Ovary (tissue), 9 donors: ENCODE data around the gene SV2C. TPM values are rescaled to one million over a fixed set of nuclear protein-coding genes. Genes with fewer than 3 reads are reported as not detected.

Experiments
- DNase-seq, 5 donors: peaks; one replicate each; pipeline ENCODE4 v3.0.0-alpha.2; 2019 to 2020
- H3K27ac ChIP-seq, 2 donors: fragments of 200-600 bp; one replicate each; pipeline versions ENCODE4 v1.5.1 to v1.8.0; 2019 to 2022
- H3K27me3 ChIP-seq: fragments of 200-600 bp; one replicate; pipeline ENCODE4 v1.8.0; 2022
- H3K36me3 ChIP-seq: fragments of 200-600 bp; sonication (generic); one replicate; pipeline ENCODE4 v1.5.1; 2019
- H3K4me1 ChIP-seq: one replicate; pipeline ENCODE4 v1.8.1; 2013; ENCODE audit warnings: mild to moderate bottlenecking, moderate library complexity; ENCODE audit not compliant: insufficient read depth
- H3K4me3 ChIP-seq: fragments of 200-600 bp; sonication (generic); one replicate; pipeline ENCODE4 v1.5.1; 2017
- H3K9me3 ChIP-seq, 2 donors: fragments of 200-600 bp in 1 of 2; sonication (generic) in 1 of 2; one replicate each; pipeline versions ENCODE4 v1.5.1 to v1.8.1; 2013 to 2019; ENCODE audit warnings: mild to moderate bottlenecking in 1 of 2, moderate library complexity in 1 of 2
- EP300 ChIP-seq: sonication (generic); formaldehyde crosslinking; IDR thresholded peaks from one replicate; pipeline ENCODE4 v1.6.1; 2017; ENCODE audit warnings: antibody characterized with exemption
- POLR2A ChIP-seq: fragments of 450-650 bp; IDR thresholded peaks from one replicate; pipeline ENCODE4 v1.6.1; 2017; ENCODE audit warnings: antibody characterized with exemption, mild to moderate bottlenecking, moderate library complexity
- WGBS, 3 donors: extraction: QIAGEN DNeasy Blood & Tissue Kit in 1 of 3; methylation state at CpG; one replicate each; pipeline versions ENCODE4 v1.1.5 to v1.1.7; 2013 to 2017; 5-methylcytosine and 5-hydroxymethylcytosine counted together
- intact Hi-C, 4 donors: fragments of 100-400 bp; cut with DNase I; formaldehyde crosslinking; loops; one replicate each; pipeline versions ENCODE4 v1.11.0 to v1.15.1; 2022 to 2023
- polyA plus RNA-seq, 2 donors: library from polyadenylated mRNA; stranded (reverse); fragments of 200-250 nt in 1 of 2; fragments of 350-450 nt in 1 of 2; fragmentation: Illumina TruSeq in 1 of 2; extraction: RNeasy Lipid Tissue Mini Kit (QIAGEN cat#74804) in 1 of 2; gene quantifications; one replicate each; pipeline ENCODE4 v1.2.3, GENCODE V29; 2013 to 2014
- total RNA-seq, 7 donors: library from RNA; depleted of rRNA in 2 of 7; stranded (reverse); fragments of >200 nt in 2 of 7; fragmentation: NEBNext Ultra II Directional in 3 of 7; extraction: Animal tissue kit (Norgen Biotek cat#: 25700) in 3 of 7; gene quantifications; one replicate each; pipeline versions ENCODE4 v1.1.0 to v1.2.4, GENCODE V29; 2016 to 2023
- TF ChIP-seq, protein P1 (sequence below), 3 donors: fragments of 450-650 bp in 2 of 3; fragments of 200-600 bp in 1 of 3; IDR thresholded peaks; one replicate each; pipeline versions ENCODE4 v1.5.1 to v1.8.0; 2016 to 2022; ENCODE audit warnings: antibody characterized with exemption in 3 of 3, mild to moderate bottlenecking in 1 of 3
- donor health status: DM: no; HTN: no; CAD: no; lungs with moderate emphysema.
- donor health status: DM: no; HTN: no; CAD: no.
- donor health status: Bipolar disorder and iron deficiency.
- donor health status: DM: yes; HTN: yes; CAD: no.
- donor health status: DM: no; HTN: no; CAD: no.
- donor health status: DM: yes; HTN: yes; CAD: no.

Gene SV2C
- total and polyA plus RNA-seq, 9 donors = 0.10 to 1.3 (median 0.51) TPM

DNA sequence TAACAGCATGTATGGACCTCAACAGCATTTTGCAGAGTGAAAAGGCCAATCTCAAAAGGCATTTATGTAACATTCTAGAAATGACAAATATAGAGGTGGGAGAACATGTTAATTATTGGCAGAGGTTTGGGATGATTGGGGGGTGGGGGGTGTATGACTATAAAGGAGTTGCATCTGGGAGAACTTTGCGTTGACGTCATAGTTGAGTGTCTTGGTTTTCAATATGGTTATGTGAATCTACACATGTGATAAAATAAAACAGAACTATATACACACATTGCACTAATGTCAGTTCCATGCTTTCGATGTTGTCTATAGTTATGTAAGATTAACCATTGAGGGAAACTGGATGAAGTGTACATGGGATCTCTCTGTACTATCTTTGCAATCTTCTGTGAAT, 139.1 kb downstream of the SV2C start:
- H3K27me3 ChIP-seq = no peaks in the 10 kb centered on the region
- intact Hi-C loops = no loop called here
- H3K4me3 ChIP-seq = no peak overlapping the region
- DNase-seq = no peak
- WGBS, 3 donors = 93 to 95% (median 93%) methylated on average over 3 of the region's 3 CpGs
- no peaks in the 10 kb centered on the region for H3K4me1 ChIP-seq
- TF ChIP-seq EP300 (no peak), POLR2A (no peak)
- TF ChIP-seq, protein P1, sequence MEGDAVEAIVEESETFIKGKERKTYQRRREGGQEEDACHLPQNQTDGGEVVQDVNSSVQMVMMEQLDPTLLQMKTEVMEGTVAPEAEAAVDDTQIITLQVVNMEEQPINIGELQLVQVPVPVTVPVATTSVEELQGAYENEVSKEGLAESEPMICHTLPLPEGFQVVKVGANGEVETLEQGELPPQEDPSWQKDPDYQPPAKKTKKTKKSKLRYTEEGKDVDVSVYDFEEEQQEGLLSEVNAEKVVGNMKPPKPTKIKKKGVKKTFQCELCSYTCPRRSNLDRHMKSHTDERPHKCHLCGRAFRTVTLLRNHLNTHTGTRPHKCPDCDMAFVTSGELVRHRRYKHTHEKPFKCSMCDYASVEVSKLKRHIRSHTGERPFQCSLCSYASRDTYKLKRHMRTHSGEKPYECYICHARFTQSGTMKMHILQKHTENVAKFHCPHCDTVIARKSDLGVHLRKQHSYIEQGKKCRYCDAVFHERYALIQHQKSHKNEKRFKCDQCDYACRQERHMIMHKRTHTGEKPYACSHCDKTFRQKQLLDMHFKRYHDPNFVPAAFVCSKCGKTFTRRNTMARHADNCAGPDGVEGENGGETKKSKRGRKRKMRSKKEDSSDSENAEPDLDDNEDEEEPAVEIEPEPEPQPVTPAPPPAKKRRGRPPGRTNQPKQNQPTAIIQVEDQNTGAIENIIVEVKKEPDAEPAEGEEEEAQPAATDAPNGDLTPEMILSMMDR (IDR thresholded peaks at IDR 0.05) = no peak
- H3K27ac ChIP-seq = no peak overlapping the region
- H3K9me3 ChIP-seq = no peaks in the 10 kb centered on the region
- no peaks in the 10 kb centered on the region for H3K36me3 ChIP-seq

GRCh38 chr5:76223696-76224095, 140.5 kb downstream of the SV2C start:
- intact Hi-C loops = no loop called here
- Histone ChIP-seq H3K9me3 (no peaks in the 10 kb centered on the region), H3K4me1 (no peaks in the 10 kb centered on the region), H3K27me3 (no peaks in the 10 kb centered on the region), H3K36me3 (no peaks in the 10 kb centered on the region), H3K4me3 (no peak overlapping the region), H3K27ac (no peak overlapping the region)
- DNase-seq = no peak
- TF ChIP-seq POLR2A (no peak), EP300 (no peak)
- TF ChIP-seq, protein P1 (IDR thresholded peaks at IDR 0.05) = no peak
- WGBS, 3 donors = 4 to 6% (median 5%) methylated on average over 2 of the region's 2 CpGs

DNA sequence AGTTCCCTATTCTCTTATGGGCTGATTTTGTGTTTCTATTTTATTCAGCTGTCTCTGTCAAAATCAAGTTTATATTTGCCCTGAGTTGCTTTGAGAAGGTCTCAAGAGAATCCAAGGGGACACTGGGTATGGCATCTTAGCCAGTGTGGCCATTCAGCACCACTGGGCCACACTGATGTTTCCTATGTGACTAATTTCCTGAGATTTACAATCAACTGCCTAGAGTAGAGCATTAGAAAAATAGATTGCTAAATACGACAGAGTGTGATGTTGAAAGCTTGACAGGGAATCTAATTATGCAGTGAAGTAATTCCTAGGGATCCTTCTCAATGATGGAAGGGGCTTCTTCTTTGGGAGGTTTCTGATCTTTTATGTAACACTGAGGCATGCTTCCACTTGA, 141.7 kb downstream of the SV2C start:
- 66 to 83% (median 69%) methylated on average over 1 of the region's 1 CpG for WGBS, 3 donors
- TF ChIP-seq POLR2A (no peak), EP300 (no peak)
- TF ChIP-seq, protein P1 (IDR thresholded peaks at IDR 0.05) = no peak
- H3K27ac ChIP-seq = no peak overlapping the region
- intact Hi-C loops = no loop called here
- no peaks in the 10 kb centered on the region for H3K36me3 ChIP-seq
- no peaks in the 10 kb centered on the region for H3K4me1 ChIP-seq
- H3K9me3 ChIP-seq = no peaks in the 10 kb centered on the region
- no peaks in the 10 kb centered on the region for H3K27me3 ChIP-seq
- H3K4me3 ChIP-seq = no peak overlapping the region
- no peak for DNase-seq

DNA sequence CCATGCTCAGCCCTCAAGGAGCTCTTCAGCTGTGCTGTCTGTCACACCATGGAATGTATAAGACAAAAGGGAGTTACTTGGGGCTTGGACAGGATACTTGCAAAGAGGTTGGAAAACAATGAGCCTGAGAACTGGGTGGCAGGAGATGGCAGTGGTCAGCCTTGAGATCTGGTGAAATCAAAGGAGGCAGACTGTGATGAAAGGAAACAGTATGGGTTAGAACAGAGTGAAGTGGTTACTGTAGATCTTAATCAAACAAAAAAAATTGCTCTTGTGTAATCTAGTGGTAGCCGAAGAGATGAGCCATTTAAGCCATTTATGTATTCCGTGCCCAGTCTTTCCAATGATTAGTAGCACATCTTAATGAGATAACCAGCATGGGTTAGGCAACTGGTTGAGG, 142.2 kb downstream of the SV2C start:
- TF ChIP-seq EP300 (no peak), POLR2A (no peak)
- TF ChIP-seq, protein P1 (IDR thresholded peaks at IDR 0.05) = no peak
- WGBS, 3 donors = 79 to 96% (median 91%) methylated on average over 2 of the region's 2 CpGs
- no peaks in the 10 kb centered on the region for H3K9me3 ChIP-seq
- no peaks in the 10 kb centered on the region for H3K4me1 ChIP-seq
- intact Hi-C loops = no loop called here
- no peaks in the 10 kb centered on the region for H3K27me3 ChIP-seq
- H3K27ac ChIP-seq = no peak overlapping the region
- no peaks in the 10 kb centered on the region for H3K36me3 ChIP-seq
- H3K4me3 ChIP-seq = no peak overlapping the region
- no peak for DNase-seq

DNA sequence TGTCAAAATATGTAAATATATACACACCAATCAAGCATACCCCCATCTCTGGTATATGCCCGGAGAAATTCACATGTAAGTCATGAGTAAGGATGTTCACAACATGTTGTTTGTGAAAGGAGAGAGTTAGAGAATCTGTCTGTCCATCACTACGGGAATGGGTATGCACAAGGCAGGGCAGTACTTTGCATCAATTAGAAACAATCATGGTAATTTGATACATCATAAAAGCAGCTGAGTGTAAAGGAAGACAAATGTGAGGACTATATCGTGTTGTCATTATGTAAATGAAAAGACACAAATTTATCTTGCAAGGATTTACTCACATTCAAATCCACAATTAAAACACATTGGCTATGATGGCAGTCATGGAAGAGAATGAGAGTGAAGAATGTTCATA, 146.7 kb downstream of the SV2C start:
- intact Hi-C loops = no loop called here
- TF ChIP-seq POLR2A = no peak
- TF ChIP-seq, protein P1 (IDR thresholded peaks at IDR 0.05) = no peak
- TF ChIP-seq EP300 = no peak

More for the DNA sequence above, 146.7 kb downstream of the SV2C start:
- no peak for DNase-seq
- 71 to 77% (median 72%) methylated on average over 3 of the region's 3 CpGs for WGBS, 3 donors
- Histone ChIP-seq H3K36me3 (no peaks in the 10 kb centered on the region), H3K4me3 (no peak overlapping the region), H3K27me3 (no peaks in the 10 kb centered on the region), H3K4me1 (no peaks in the 10 kb centered on the region), H3K9me3 (no peaks in the 10 kb centered on the region), H3K27ac (no peak overlapping the region)
